Mucosa of descending colon (tissue), 3 donors: ENCODE measurements around the gene ANHX. TPM values are rescaled to one million over a fixed set of nuclear protein-coding genes. Genes with fewer than 3 reads are reported as not detected.

ENCODE experiments used
- ATAC-seq: fragments of 200-7000 bp; cut with Tn5 transposase; one replicate; pipeline ENCODE4 v1.9.1; 2020; ENCODE audit warnings: mild to moderate bottlenecking, moderate library complexity
- DNase-seq, 3 donors: peaks; one replicate each; pipeline ENCODE4 v3.0.0-alpha.2; 2020
- H3K36me3 ChIP-seq: fragments of 200-600 bp; one replicate; pipeline ENCODE4 v1.8.0; 2021; ENCODE audit warnings: low read depth, mild to moderate bottlenecking
- H3K4me1 ChIP-seq: fragments of 200-600 bp; one replicate; pipeline ENCODE4 v1.8.0; 2021; ENCODE audit warnings: low read depth, mild to moderate bottlenecking
- H3K4me3 ChIP-seq: fragments of 200-600 bp; one replicate; pipeline ENCODE4 v1.8.0; 2021; ENCODE audit warnings: mild to moderate bottlenecking
- H3K9me3 ChIP-seq: fragments of 200-600 bp; one replicate; pipeline ENCODE4 v1.8.0; 2021; ENCODE audit warnings: mild to moderate bottlenecking
- intact Hi-C, 2 donors: fragments of 100-400 bp; cut with DNase I in 1 of 2; cut with micrococcal nuclease in 1 of 2; formaldehyde crosslinking; loops; one replicate each; pipeline versions ENCODE4 v1.11.0 to v1.11.1; 2022; cut with DNase I, micrococcal nuclease
- total RNA-seq, 3 donors: library from RNA; stranded (reverse); fragmentation: NEBNext Ultra II Directional in 2 of 3; extraction: Animal tissue kit (Norgen Biotek cat#: 25700) in 2 of 3; gene quantifications; one replicate each; pipeline versions ENCODE4 v1.2.1 to v1.2.4, GENCODE V29; 2021 to 2023
- TF ChIP-seq, protein P1 (sequence below): fragments of 200-600 bp; IDR thresholded peaks from one replicate; pipeline ENCODE4 v1.8.0; 2022; ENCODE audit warnings: antibody characterized with exemption, mild to moderate bottlenecking
- donor health status: DM: no; HTN: no; CAD: no; lungs with moderate emphysema.
- donor health status: DM: no; HTN: no; CAD: no.
- donor health status: DM: no; HTN: yes; CAD: no.

The ANHX gene
- total RNA-seq, 3 donors from 2014 or later: not detected

DNA sequence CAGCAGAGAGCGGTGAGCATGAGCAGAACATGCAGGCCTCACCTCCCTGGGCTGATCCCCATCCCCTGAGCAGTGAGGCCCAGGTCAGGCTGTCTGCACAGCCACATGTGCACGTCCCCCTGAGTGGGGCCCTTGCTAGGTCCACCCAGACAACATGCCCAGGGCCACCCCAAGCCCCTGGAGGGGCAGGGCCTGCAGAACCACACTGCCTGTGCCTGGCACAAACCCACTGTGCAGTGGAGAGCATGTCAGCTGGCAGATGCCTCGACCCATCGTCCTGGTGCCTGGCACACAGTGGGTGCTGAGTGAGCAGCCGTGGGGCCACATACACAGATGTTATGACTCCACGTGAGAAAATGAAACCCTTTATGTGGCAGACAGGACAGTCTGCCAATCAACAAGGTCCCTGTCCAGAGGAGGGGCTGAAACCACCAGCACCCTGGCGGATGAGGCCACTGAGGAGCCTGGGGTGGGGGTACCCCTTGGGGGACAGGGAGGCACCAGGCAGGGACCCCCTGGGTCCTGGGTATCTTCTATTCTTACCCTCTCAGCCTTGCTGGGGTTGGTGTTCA is 8.3 kb downstream of the ANHX start:
- ATAC-seq: no peak
- H3K36me3 ChIP-seq: no peaks in the 10 kb centered on the region
- TF ChIP-seq, protein P1, sequence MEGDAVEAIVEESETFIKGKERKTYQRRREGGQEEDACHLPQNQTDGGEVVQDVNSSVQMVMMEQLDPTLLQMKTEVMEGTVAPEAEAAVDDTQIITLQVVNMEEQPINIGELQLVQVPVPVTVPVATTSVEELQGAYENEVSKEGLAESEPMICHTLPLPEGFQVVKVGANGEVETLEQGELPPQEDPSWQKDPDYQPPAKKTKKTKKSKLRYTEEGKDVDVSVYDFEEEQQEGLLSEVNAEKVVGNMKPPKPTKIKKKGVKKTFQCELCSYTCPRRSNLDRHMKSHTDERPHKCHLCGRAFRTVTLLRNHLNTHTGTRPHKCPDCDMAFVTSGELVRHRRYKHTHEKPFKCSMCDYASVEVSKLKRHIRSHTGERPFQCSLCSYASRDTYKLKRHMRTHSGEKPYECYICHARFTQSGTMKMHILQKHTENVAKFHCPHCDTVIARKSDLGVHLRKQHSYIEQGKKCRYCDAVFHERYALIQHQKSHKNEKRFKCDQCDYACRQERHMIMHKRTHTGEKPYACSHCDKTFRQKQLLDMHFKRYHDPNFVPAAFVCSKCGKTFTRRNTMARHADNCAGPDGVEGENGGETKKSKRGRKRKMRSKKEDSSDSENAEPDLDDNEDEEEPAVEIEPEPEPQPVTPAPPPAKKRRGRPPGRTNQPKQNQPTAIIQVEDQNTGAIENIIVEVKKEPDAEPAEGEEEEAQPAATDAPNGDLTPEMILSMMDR: no peak
- no peaks in the 10 kb centered on the region for H3K4me1 ChIP-seq
- H3K9me3 ChIP-seq: peaks cover 45% of the 10 kb centered on the region
- H3K4me3 ChIP-seq: no peak overlapping the region
- intact Hi-C loops: no loop called here
- DNase-seq: no peak

DNA sequence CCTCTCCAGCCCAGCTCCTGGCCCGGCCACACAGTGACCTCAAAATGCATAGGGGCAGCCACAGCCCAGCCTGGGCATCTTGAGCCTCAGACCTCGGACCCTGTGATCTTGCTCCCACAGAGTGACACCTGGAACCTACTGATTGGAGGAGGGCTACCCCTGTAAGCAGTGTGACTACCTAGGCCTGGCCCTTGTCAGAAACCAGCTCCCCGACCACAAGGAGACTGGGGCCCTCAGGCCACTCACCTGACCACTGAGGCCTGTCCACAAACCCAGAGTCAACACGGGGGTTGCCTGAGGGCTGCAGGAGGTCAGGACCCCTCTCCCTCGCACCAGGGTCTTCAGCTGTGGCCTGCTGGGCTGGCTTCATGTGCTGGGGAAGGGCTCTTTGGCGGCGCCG is 9.0 kb downstream of the ANHX start:
- intact Hi-C loops: no loop called here
- H3K36me3 ChIP-seq: no peaks in the 10 kb centered on the region
- ATAC-seq (no peak), DNase-seq (no peak)
- H3K4me3 ChIP-seq: no peak overlapping the region
- TF ChIP-seq, protein P1: no peak
- H3K4me1 ChIP-seq: no peaks in the 10 kb centered on the region
- H3K9me3 ChIP-seq: peaks cover 48% of the 10 kb centered on the region

DNA sequence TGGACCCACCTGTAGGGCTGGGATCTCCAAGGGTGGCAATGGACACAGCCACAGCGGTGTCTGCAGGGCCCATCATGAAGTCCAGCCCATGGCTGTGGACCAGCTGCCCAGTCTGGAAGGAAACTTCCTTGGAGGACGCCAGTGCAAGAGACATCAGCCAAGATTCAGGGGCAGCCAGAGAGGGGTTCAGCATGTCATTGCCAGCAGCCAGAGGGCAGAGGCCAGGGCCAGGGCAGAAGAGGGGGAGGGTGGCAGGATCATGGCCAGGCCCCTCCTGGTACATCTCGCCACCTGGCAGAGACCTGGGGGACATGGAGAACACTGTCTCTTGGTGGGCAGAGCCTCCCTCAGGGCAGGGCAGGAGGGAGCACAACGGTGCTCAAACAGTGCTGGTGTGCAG is 10.2 kb downstream of the ANHX start:
- Histone ChIP-seq H3K4me3 (no peak overlapping the region), H3K9me3 (peaks cover 54% of the 10 kb centered on the region), H3K36me3 (no peaks in the 10 kb centered on the region), H3K4me1 (no peaks in the 10 kb centered on the region)
- ATAC-seq (no peak), DNase-seq (no peak)
- intact Hi-C loops: no loop called here
- TF ChIP-seq, protein P1: no peak

DNA sequence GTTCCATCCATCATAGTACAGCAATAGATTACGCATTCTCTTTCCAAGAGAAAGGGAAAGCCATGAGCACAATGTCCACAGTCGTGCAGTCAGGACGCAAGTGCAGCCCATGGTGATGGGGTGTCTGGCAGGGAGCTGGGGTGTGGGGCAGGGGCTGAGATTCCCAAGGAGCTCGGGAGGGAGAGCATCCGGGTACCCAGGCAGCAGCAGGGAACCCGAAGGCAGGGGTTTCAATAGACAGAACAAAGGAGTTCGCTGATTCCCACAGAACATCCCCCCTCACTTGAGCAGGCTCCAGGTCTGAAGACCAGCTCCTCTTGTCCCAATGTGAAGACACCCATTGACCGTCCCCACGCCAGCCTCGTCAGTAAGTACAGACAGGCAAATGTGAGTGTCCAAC is 13.5 kb downstream of the ANHX start:
- Histone ChIP-seq H3K36me3 (no peaks in the 10 kb centered on the region), H3K9me3 (peaks cover 77% of the 10 kb centered on the region), H3K4me1 (no peaks in the 10 kb centered on the region), H3K4me3 (no peak overlapping the region)
- ATAC-seq (no peak), DNase-seq (no peak)
- TF ChIP-seq, protein P1: no peak
- intact Hi-C loops: no loop called here

DNA sequence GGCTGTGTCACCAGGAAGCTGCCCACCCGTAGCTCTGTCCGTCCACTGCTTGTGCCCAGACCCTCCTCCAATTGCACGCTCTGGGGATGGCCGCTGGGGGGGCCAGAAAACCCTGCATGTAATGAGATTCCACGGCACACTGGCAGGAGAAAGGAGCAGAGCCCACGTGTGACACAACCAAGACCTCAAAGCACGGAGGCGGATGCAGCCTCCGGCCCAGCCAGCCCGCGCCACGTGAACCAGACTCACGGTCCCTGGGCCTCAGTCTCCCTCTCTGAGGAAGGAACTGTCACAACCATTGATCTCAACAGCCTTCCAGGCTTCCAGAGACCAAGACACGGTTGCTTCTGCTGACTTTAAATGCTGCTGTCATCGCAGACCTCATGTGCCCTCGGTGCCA is 14.4 kb downstream of the ANHX start:
- H3K9me3 ChIP-seq: peaks cover 85% of the 10 kb centered on the region
- intact Hi-C loops: no loop called here
- TF ChIP-seq, protein P1: no peak

DNA sequence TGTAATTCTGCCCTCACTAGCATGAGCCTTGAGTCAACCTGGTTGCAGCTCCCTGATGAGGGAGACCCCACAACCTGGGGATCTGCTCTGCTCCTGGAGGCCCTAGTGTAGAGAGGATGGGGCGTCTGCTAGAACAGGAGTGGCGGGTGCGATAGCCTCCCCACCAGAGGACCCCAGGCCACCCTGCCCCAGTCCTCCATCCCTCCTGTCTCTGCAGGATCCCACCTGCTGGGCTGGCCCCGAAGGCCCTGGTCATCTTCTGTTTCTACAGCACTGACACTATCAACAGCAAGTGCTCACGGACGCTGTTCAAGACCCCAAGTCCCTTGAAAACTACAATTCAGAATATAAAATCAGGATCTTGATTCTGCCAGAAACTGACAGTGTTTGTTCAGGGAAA is 15.2 kb downstream of the ANHX start:
- H3K4me1 ChIP-seq: no peaks in the 10 kb centered on the region
- intact Hi-C loops: no loop called here
- DNase-seq: no peak
- H3K4me3 ChIP-seq: no peak overlapping the region
- no peaks in the 10 kb centered on the region for H3K36me3 ChIP-seq
- ATAC-seq: no peak
- peaks cover 86% of the 10 kb centered on the region for H3K9me3 ChIP-seq
- TF ChIP-seq, protein P1: no peak

More for the DNA sequence above, 14.4 kb downstream of the ANHX start:
- no peak for ATAC-seq
- Histone ChIP-seq H3K4me3 (no peak overlapping the region), H3K4me1 (no peaks in the 10 kb centered on the region), H3K36me3 (no peaks in the 10 kb centered on the region)
- no peak for DNase-seq
